ENCODE data around the gene SDCCAG8. TPM values are rescaled to one million over a fixed set of nuclear protein-coding genes. Genes with fewer than 3 reads are reported as not detected.
A peak's percentile ranks its signal among the peaks of the same experiment; 100 is the strongest.

SDCCAG8 gene
- total and polyA plus RNA-seq, 2 donors from 2014 or later: 29.6 to 53.2 TPM

DNA sequence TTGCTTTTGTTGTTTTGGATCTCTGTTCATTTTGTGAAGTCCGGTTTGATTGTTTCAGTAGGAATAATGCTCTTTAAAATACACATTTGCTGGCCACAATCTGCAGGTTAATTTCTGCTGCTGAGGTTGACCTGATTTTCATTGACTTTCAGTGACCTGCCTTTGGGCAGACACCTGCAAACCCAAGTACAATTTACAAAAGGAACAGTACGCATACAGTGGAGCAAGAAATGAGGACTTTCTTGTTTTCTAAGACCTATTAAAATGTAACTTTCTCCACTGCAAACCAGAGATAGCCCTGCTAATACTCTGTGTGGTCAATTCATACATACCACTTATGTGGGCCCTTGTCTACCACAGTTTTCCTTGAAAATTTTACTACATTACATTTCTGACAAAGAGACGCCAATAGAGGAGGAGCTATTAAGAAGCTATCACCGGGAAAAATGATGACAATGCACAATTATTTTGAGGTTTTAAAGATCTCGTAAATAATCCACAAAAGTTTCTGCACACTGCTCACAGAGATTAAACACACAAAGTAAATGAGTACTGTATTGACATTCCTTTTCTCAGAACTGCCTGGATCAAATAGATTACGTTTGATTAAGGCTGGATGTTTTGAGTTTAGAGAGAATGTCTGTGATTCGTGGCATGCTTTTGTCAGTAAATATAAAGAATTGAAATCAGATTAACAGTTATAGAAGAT lies 141.9 kb downstream of the SDCCAG8 start:
- Histone ChIP-seq H3K27ac (ENCODE audit: low read depth in 2 of 2, low read length in 2 of 2) (no peak overlapping the region), H3K4me1 (ENCODE audit: control insufficient read depth in 2 of 3, insufficient read depth in 2 of 3, low read depth in 1 of 3, low read length in 3 of 3) (no peaks in the 10 kb centered on the region), H3K4me3 (ENCODE audit: low read length in 3 of 3) (no peak overlapping the region), H3K9ac (ENCODE audit: low read length in 3 of 3) (no peak overlapping the region), H3K9me3 (ENCODE audit: control insufficient read depth in 2 of 3, insufficient read depth in 1 of 3, low read length in 3 of 3) (no peaks in the 10 kb centered on the region), H3K27me3 (ENCODE audit: control insufficient read depth, insufficient read depth, low read length) (no peaks in the 10 kb centered on the region), H3K36me3 (ENCODE audit: control insufficient read depth in 2 of 3, insufficient read depth in 3 of 3, low read length in 3 of 3) (no peaks in the 10 kb centered on the region)
- no peak for FAIRE-seq
- intact Hi-C loops (cut with DNase I): no loop called here
- TF ChIP-seq, protein P1, sequence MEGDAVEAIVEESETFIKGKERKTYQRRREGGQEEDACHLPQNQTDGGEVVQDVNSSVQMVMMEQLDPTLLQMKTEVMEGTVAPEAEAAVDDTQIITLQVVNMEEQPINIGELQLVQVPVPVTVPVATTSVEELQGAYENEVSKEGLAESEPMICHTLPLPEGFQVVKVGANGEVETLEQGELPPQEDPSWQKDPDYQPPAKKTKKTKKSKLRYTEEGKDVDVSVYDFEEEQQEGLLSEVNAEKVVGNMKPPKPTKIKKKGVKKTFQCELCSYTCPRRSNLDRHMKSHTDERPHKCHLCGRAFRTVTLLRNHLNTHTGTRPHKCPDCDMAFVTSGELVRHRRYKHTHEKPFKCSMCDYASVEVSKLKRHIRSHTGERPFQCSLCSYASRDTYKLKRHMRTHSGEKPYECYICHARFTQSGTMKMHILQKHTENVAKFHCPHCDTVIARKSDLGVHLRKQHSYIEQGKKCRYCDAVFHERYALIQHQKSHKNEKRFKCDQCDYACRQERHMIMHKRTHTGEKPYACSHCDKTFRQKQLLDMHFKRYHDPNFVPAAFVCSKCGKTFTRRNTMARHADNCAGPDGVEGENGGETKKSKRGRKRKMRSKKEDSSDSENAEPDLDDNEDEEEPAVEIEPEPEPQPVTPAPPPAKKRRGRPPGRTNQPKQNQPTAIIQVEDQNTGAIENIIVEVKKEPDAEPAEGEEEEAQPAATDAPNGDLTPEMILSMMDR (IDR thresholded peaks at IDR 0.05; ENCODE audit: borderline replicate concordance, extremely low read depth, insufficient read depth): no peak
- no peak for DNase-seq

DNA sequence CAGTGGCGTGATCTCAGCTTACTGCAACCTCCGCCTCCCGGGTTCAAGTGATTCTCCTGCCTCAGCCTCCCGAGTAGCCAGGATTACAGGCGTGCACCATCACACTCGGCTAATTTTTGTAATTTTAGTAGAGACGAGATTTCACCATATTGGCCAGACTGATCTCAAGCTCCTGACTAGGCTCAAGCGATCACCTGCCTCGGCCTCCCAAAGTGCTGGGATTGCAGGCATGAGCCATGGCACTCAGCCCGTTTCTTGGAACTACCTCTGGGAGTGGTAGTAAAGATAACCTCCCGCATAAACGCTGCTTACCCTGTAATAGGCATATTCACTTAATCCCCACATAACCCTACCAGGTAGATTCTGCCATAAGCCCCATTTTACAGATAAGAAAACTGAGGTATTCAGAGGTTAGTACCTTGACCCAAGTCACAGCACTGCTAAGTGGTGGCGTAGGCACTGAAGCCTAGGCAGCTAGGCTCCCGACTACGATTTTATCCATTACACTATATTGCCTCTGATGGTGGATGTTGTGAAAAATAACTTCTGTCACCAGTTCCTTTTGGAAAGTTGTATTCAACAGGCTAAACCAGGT lies 143.8 kb downstream of the SDCCAG8 start:
- H3K9me3 ChIP-seq (ENCODE audit: control insufficient read depth in 2 of 3, insufficient read depth in 1 of 3, low read length in 3 of 3): no peaks in the 10 kb centered on the region
- no peaks in the 10 kb centered on the region for H3K27me3 ChIP-seq (ENCODE audit: control insufficient read depth, insufficient read depth, low read length)
- no peak overlapping the region for H3K27ac ChIP-seq (ENCODE audit: low read depth in 2 of 2, low read length in 2 of 2)
- TF ChIP-seq, protein P1 (IDR thresholded peaks at IDR 0.05; ENCODE audit: borderline replicate concordance, extremely low read depth, insufficient read depth): no peak
- DNase-seq: peak in 1 of 5 donors; percentile 58
- no peak overlapping the region for H3K9ac ChIP-seq (ENCODE audit: low read length in 3 of 3)
- H3K4me3 ChIP-seq (ENCODE audit: low read length in 3 of 3): no peak overlapping the region
- H3K4me1 ChIP-seq (ENCODE audit: control insufficient read depth in 2 of 3, insufficient read depth in 2 of 3, low read depth in 1 of 3, low read length in 3 of 3): no peaks in the 10 kb centered on the region
- peaks cover 0 to 3% (median 0%) of the 10 kb centered on the region in 3 donors for H3K36me3 ChIP-seq (ENCODE audit: control insufficient read depth in 2 of 3, insufficient read depth in 3 of 3, low read length in 3 of 3)
- no peak for FAIRE-seq
- intact Hi-C loops (cut with DNase I): no loop called here

DNA sequence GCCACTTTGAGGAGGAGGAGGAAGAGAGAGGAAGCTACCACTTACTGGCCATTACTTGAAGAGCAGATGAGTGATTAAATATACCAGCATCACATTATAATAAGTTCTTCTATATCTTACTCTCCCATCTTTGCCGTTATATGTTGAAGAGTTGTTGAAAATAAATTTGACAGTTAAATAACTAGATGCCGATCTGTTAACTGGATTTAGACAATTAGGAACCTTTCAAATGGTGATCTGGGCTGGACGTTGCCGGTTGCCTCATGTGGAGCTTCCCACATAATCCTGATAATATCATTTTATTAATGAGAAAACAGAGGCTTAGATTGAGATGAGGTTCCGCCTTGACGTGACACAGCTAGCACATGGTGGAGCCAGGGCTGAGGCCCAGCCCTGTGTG lies 147.0 kb downstream of the SDCCAG8 start:
- peaks cover 0 to 3% (median 0%) of the 10 kb centered on the region in 3 donors for H3K36me3 ChIP-seq (ENCODE audit: control insufficient read depth in 2 of 3, insufficient read depth in 3 of 3, low read length in 3 of 3)
- TF ChIP-seq, protein P1 (IDR thresholded peaks at IDR 0.05; ENCODE audit: borderline replicate concordance, extremely low read depth, insufficient read depth): no peak
- no peak overlapping the region for H3K27ac ChIP-seq (ENCODE audit: low read depth in 2 of 2, low read length in 2 of 2)
- FAIRE-seq (no peak), DNase-seq (no peak)
- no peak overlapping the region for H3K9ac ChIP-seq (ENCODE audit: low read length in 3 of 3)
- no peaks in the 10 kb centered on the region for H3K27me3 ChIP-seq (ENCODE audit: control insufficient read depth, insufficient read depth, low read length)
- no peaks in the 10 kb centered on the region for H3K4me1 ChIP-seq (ENCODE audit: control insufficient read depth in 2 of 3, insufficient read depth in 2 of 3, low read depth in 1 of 3, low read length in 3 of 3)
- H3K4me3 ChIP-seq (ENCODE audit: low read length in 3 of 3): no peak overlapping the region
- intact Hi-C loops (cut with DNase I): no loop called here
- no peaks in the 10 kb centered on the region for H3K9me3 ChIP-seq (ENCODE audit: control insufficient read depth in 2 of 3, insufficient read depth in 1 of 3, low read length in 3 of 3)

Measured in kidney (tissue), 14 donors.